RWPE1 (cell line): Measurements from ENCODE around the gene CTSS.
"Not testable (repeated sequence)": the region's sequence is repeated elsewhere in the genome, so short reads cannot be mapped to it uniquely, and the experiment has no call there.

Experiments
- CTCF ChIA-PET: fragments of 350-600 bp; sonication (Branson Sonifier 250); formaldehyde crosslinking; extraction: SDS; loops from one replicate; lab custom pipeline; 2021; lab: Yijun Ruan, JAX
- POLR2A ChIA-PET: fragments of 400-600 bp; formaldehyde crosslinking; extraction: SDS; loops from one replicate; lab custom pipeline; 2020; ENCODE audit warnings: antibody characterized with exemption; ENCODE audit not compliant: low non-redundant PET; lab: Yijun Ruan, JAX
- DNase-seq: peaks from one replicate; pipeline ENCODE4 v3.0.0; 2012; ENCODE audit warnings: low spot score
- H3K27ac ChIP-seq: fragments of 450-650 bp; 2 replicates; pipeline ENCODE4 v1.5.1; 2017
- CTCF ChIP-seq: fragments of 450-650 bp; conservative IDR thresholded peaks from 2 replicates; pipeline ENCODE4 v1.5.1; 2017; ENCODE audit warnings: low read depth, mild to moderate bottlenecking

Gene CTSS

DNA sequence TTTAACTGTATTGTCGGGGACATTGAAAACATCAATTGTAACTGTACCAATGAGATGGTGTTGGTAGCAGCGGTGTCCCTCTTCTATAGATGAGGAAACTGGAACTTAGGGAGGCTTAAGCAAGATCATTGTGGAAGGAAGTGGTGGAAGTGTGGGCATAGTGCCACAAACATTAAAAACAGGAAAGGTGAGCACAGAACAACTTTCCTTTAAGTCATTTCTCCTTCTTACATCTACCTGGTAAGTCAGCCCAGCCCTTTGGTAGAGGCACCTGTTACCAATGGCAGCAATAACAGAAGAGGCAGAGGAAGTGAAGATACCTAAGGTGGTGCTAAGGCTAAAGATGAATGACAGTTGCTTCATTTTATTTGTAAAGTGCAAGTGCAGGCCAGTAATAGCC lies 12.0 kb upstream of the CTSS start:
- CTCF ChIA-PET, result interaction anchor here (0.6 kb wide), 1 partner anchor 114 kb away, joined by 3 read pairs; no protein-coding TSS in a partner anchor
- POLR2A ChIA-PET, result no interaction called here
- DNase-seq, result no peak
- H3K27ac ChIP-seq, result no peak overlapping the region
- no peak for TF ChIP-seq CTCF

DNA sequence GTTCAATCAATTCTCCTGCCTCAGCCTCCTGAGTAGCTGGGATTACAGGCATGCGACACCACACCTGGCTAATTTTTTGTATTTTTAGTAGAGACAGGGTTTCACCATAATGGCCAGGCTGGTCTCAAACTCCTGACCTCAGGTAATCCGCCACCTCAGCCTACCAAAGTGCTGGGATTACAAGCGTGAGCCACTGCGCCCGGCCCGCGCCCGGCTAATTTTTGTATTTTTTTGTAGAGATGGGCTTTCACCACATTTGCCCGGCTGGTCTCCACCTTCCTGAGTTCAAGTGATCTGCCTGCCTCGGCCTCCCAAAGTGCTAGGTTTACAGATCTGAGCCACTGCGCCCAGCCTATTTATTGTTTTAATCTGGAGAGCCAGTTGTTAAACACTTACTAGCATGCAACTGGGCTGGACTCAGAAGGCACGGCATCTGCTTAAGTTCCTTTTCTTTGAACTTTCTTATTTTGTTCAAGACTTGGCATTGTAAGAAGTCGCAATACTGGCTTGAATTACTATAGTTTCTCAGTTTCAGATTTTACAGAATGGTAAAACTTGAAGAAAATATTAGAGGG lies 10.4 kb upstream of the CTSS start:
- CTCF ChIA-PET, H3K27ac ChIP-seq, POLR2A ChIA-PET, DNase-seq: not testable (repeated sequence)

GRCh38 chr1:150775276-150775675 lies 9.7 kb upstream of the CTSS start:
- TF ChIP-seq CTCF, result no peak
- no peak for DNase-seq
- ChIA-PET CTCF (interaction anchor here (0.6 to 0.7 kb wide), 3 partner anchors 19 to 90 kb away, joined by 3 to 4 read pairs (median 3); no protein-coding TSS in a partner anchor), POLR2A (no interaction called here)
- no peak overlapping the region for H3K27ac ChIP-seq

GRCh38 chr1:150772326-150772725 lies 6.7 kb upstream of the CTSS start:
- no peak overlapping the region for H3K27ac ChIP-seq
- POLR2A ChIA-PET, result interaction anchor here (0.7 kb wide), 1 partner anchor 152 kb away, joined by 8 read pairs; no protein-coding TSS in a partner anchor
- no peak for TF ChIP-seq CTCF
- no peak for DNase-seq
- CTCF ChIA-PET, result interaction anchor here (0.6 kb wide), 1 partner anchor 300 kb away, joined by 5 read pairs; no protein-coding TSS in a partner anchor

DNA sequence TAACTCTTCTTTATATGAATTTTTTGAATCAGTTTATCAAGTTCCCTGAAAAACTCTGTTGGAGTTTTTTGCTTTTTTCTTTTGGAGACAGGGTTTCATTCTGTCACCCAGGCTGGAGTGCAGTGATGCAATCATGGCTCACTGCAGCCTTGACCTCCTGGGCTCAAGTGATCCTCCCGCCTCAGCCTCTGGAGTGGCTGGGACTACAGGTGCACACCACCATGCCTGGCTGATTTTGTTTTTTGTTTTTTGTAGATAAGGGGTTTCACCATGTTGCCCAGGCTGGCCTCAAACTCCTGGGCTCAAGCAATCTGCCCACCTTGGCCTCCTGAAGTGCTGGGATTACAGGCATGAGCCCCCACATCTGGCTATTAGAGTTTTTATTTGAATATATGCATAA lies 2.1 kb upstream of the CTSS start:
- H3K27ac ChIP-seq, POLR2A ChIA-PET, DNase-seq: not testable (repeated sequence)
- CTCF ChIA-PET, result interaction anchor here (0.6 kb wide), 1 partner anchor 93 kb away, joined by 3 read pairs; no protein-coding TSS in a partner anchor

GRCh38 chr1:150765977-150766301 lies 361 bp upstream of the CTSS start:
- CTCF ChIA-PET, result interaction anchor here (0.6 kb wide), 1 partner anchor 219 kb away, joined by 4 read pairs; no protein-coding TSS in a partner anchor
- POLR2A ChIA-PET, result interaction anchor here (0.7 kb wide), 1 partner anchor 70 kb away, joined by 4 read pairs; no protein-coding TSS in a partner anchor
- H3K27ac ChIP-seq, DNase-seq: not testable (repeated sequence)

DNA sequence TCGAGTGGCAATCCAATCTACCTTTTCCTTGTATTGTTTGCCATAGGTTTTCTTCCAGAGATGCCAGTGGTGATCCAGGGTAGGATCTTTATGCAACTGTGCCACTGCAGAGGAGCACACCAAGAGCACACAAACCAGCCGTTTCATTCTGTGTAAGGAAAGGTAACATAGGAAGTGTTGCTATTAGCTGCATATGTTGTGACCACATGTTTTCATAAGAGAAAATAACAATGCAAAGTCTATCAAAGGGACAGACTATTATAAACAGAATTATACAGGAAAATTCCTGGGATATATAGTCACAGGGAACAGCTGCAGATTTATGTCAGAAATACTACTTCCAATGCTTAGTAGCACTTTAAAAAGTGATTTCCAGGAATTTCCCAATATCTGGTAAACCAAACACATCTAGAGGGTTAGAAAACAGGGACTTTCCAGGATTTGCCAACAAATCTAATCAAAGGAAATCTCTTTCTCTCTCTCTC lies 919 bp downstream of the CTSS start:
- POLR2A ChIA-PET, result no interaction called here
- no peak overlapping the region for H3K27ac ChIP-seq
- CTCF ChIA-PET, result no interaction called here
- DNase-seq, result no peak
- no peak for TF ChIP-seq CTCF

DNA sequence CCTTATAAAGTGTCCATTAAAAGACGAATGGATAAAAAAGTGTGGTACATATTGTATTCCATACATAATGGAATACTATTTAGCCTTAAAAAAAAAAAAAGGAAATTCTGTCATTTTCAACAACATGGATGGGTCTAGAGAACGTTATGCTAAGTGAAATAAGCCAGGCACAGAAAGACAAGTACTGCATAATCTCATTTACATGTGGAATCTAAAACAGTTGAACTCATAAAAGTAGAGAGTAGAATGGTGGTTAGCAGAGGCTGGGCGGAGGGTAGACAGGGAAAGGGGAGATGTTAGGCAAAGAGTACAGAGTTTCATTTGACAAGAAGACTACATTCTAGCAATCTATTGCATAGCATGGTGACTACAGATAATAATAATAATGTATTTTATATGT lies 2.6 kb downstream of the CTSS start:
- DNase-seq, result no peak
- H3K27ac ChIP-seq, result no peak overlapping the region
- no peak for TF ChIP-seq CTCF
- CTCF ChIA-PET, result no interaction called here
- POLR2A ChIA-PET, result no interaction called here
